ENCODE results near the gene EMP2.

The EMP2 gene

DNA sequence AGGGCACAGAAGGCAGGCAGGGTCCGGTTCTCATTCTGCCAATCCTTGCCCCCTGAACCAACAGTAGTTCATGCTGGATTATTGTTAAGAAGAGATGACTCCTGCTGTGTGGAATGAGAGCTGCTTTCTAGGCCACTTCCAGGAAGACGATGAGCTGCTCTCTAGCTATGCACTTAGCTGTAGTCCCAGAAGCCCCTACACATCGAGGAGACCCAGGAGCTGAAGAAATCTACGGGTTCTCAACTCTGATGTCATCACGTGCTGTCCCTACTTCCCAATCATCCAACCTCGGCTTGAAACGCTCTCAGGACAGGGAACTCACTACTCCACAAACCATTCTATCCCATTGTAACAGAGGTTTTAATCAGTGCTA, 29.0 kb upstream of the EMP2 start:
- H3K27ac ChIP-seq (ENCODE audit: low read depth in 2 of 2, low read length in 2 of 2) = no peak overlapping the region
- peaks cover 6 to 10% of the 10 kb centered on the region in 2 donors for H3K4me1 ChIP-seq (ENCODE audit: control insufficient read depth in 2 of 2, insufficient read depth in 2 of 2, low read length in 2 of 2)

GRCh38 chr16:10608687-10609401, 28.4 kb upstream of the EMP2 start:
- Histone ChIP-seq H3K4me1 (ENCODE audit: control insufficient read depth in 2 of 2, insufficient read depth in 2 of 2, low read length in 2 of 2) (peaks cover 6 to 10% of the 10 kb centered on the region in 2 donors), H3K27me3 (ENCODE audit: control insufficient read depth in 2 of 2, insufficient read depth in 2 of 2, low read length in 2 of 2) (no peaks in the 10 kb centered on the region), H3K4me3 (ENCODE audit: low read length in 2 of 2) (no peak overlapping the region), H3K27ac (ENCODE audit: low read depth in 2 of 2, low read length in 2 of 2) (no peak overlapping the region), H3K9ac (ENCODE audit: low read depth in 1 of 2, low read length in 2 of 2) (no peak overlapping the region), H3K9me3 (ENCODE audit: control insufficient read depth in 2 of 2, low read length in 2 of 2) (no peaks in the 10 kb centered on the region), H3K36me3 (ENCODE audit: control insufficient read depth in 2 of 2, insufficient read depth in 2 of 2, low read length in 2 of 2) (no peaks in the 10 kb centered on the region)

More for the DNA sequence above, 29.0 kb upstream of the EMP2 start:
- Histone ChIP-seq H3K9ac (ENCODE audit: low read depth in 1 of 2, low read length in 2 of 2) (no peak overlapping the region), H3K36me3 (ENCODE audit: control insufficient read depth in 2 of 2, insufficient read depth in 2 of 2, low read length in 2 of 2) (no peaks in the 10 kb centered on the region), H3K4me3 (ENCODE audit: low read length in 2 of 2) (no peak overlapping the region), H3K9me3 (ENCODE audit: control insufficient read depth in 2 of 2, low read length in 2 of 2) (no peaks in the 10 kb centered on the region), H3K27me3 (ENCODE audit: control insufficient read depth in 2 of 2, insufficient read depth in 2 of 2, low read length in 2 of 2) (no peaks in the 10 kb centered on the region)

- no peak overlapping the region for H3K9ac ChIP-seq (ENCODE audit: low read depth in 1 of 2, low read length in 2 of 2)
- H3K27me3 ChIP-seq (ENCODE audit: control insufficient read depth in 2 of 2, insufficient read depth in 2 of 2, low read length in 2 of 2) = no peaks in the 10 kb centered on the region
- H3K4me1 ChIP-seq (ENCODE audit: control insufficient read depth in 2 of 2, insufficient read depth in 2 of 2, low read length in 2 of 2) = peaks cover 6 to 10% of the 10 kb centered on the region in 2 donors
- H3K9me3 ChIP-seq (ENCODE audit: control insufficient read depth in 2 of 2, low read length in 2 of 2) = no peaks in the 10 kb centered on the region
- H3K36me3 ChIP-seq (ENCODE audit: control insufficient read depth in 2 of 2, insufficient read depth in 2 of 2, low read length in 2 of 2) = no peaks in the 10 kb centered on the region
- H3K27ac ChIP-seq (ENCODE audit: low read depth in 2 of 2, low read length in 2 of 2) = no peak overlapping the region
- no peak overlapping the region for H3K4me3 ChIP-seq (ENCODE audit: low read length in 2 of 2)
Measured at GRCh38 chr16:10607157-10607556, 26.8 kb upstream of the EMP2 start.

GRCh38 chr16:10606607-10607006, 26.2 kb upstream of the EMP2 start:
- Histone ChIP-seq H3K9me3 (ENCODE audit: control insufficient read depth in 2 of 2, low read length in 2 of 2) (no peaks in the 10 kb centered on the region), H3K9ac (ENCODE audit: low read depth in 1 of 2, low read length in 2 of 2) (no peak overlapping the region), H3K36me3 (ENCODE audit: control insufficient read depth in 2 of 2, insufficient read depth in 2 of 2, low read length in 2 of 2) (no peaks in the 10 kb centered on the region), H3K4me1 (ENCODE audit: control insufficient read depth in 2 of 2, insufficient read depth in 2 of 2, low read length in 2 of 2) (peaks cover 6 to 14% of the 10 kb centered on the region in 2 donors), H3K27me3 (ENCODE audit: control insufficient read depth in 2 of 2, insufficient read depth in 2 of 2, low read length in 2 of 2) (no peaks in the 10 kb centered on the region), H3K4me3 (ENCODE audit: low read length in 2 of 2) (no peak overlapping the region), H3K27ac (ENCODE audit: low read depth in 2 of 2, low read length in 2 of 2) (no peak overlapping the region)

GRCh38 chr16:10605636-10606035, 25.2 kb upstream of the EMP2 start:
- no peak overlapping the region for H3K4me3 ChIP-seq (ENCODE audit: low read length in 2 of 2)
- no peak overlapping the region for H3K27ac ChIP-seq (ENCODE audit: low read depth in 2 of 2, low read length in 2 of 2)
- H3K36me3 ChIP-seq (ENCODE audit: control insufficient read depth in 2 of 2, insufficient read depth in 2 of 2, low read length in 2 of 2) = no peaks in the 10 kb centered on the region
- no peaks in the 10 kb centered on the region for H3K27me3 ChIP-seq (ENCODE audit: control insufficient read depth in 2 of 2, insufficient read depth in 2 of 2, low read length in 2 of 2)
- peaks cover 14 to 16% of the 10 kb centered on the region in 2 donors for H3K4me1 ChIP-seq (ENCODE audit: control insufficient read depth in 2 of 2, insufficient read depth in 2 of 2, low read length in 2 of 2)
- H3K9ac ChIP-seq (ENCODE audit: low read depth in 1 of 2, low read length in 2 of 2) = no peak overlapping the region
- H3K9me3 ChIP-seq (ENCODE audit: control insufficient read depth in 2 of 2, low read length in 2 of 2) = no peaks in the 10 kb centered on the region

GRCh38 chr16:10601444-10602408, 21.3 kb upstream of the EMP2 start:
- Histone ChIP-seq H3K36me3 (ENCODE audit: control insufficient read depth in 2 of 2, insufficient read depth in 2 of 2, low read length in 2 of 2) (no peaks in the 10 kb centered on the region), H3K27me3 (ENCODE audit: control insufficient read depth in 2 of 2, insufficient read depth in 2 of 2, low read length in 2 of 2) (no peaks in the 10 kb centered on the region), H3K4me1 (ENCODE audit: control insufficient read depth in 2 of 2, insufficient read depth in 2 of 2, low read length in 2 of 2) (peaks cover 30 to 40% of the 10 kb centered on the region in 2 donors), H3K9me3 (ENCODE audit: control insufficient read depth in 2 of 2, low read length in 2 of 2) (no peaks in the 10 kb centered on the region), H3K9ac (ENCODE audit: low read depth in 1 of 2, low read length in 2 of 2) (peak overlapping the region in 1 of 2 donors; percentile 8), H3K4me3 (ENCODE audit: low read length in 2 of 2) (no peak overlapping the region), H3K27ac (ENCODE audit: low read depth in 2 of 2, low read length in 2 of 2) (peak overlapping the region in 1 of 2 donors; percentile 21)

DNA sequence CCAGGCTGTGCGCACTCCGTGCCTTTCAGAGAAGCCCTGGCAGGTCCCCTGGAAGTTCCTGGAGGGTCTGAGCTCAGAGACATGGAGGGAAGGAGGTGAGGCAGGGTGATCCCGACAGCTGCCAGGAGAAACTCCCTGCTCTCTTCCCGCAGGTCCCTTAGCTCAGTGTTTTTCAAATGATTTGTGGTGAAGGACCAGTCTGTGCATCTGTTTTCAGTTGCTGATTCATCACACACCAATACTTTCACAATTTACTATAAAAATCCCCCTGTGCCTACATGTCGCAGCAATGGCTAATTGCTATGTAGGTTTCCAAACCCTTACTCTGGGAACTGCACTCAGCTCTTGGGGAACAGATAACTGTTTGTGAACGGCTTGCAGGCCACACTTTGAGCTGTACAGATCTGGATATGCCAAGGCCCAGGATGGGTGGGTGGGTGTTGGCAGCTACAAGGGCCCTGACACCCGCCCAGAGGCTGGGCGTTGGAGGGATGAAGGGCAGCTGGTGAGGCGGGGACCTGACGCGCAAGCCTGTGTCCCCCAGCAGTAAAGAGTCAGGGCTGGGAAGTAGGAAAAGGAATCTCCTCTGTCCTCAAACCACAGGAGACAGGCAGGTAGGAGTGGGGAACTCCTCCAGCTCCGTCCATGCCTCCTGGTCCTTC, 20.5 kb upstream of the EMP2 start:
- Histone ChIP-seq H3K36me3 (ENCODE audit: control insufficient read depth in 2 of 2, insufficient read depth in 2 of 2, low read length in 2 of 2) (no peaks in the 10 kb centered on the region), H3K9ac (ENCODE audit: low read depth in 1 of 2, low read length in 2 of 2) (no peak overlapping the region), H3K4me1 (ENCODE audit: control insufficient read depth in 2 of 2, insufficient read depth in 2 of 2, low read length in 2 of 2) (peaks cover 30 to 42% of the 10 kb centered on the region in 2 donors), H3K27ac (ENCODE audit: low read depth in 2 of 2, low read length in 2 of 2) (peak overlapping the region in 1 of 2 donors; percentile 21), H3K9me3 (ENCODE audit: control insufficient read depth in 2 of 2, low read length in 2 of 2) (no peaks in the 10 kb centered on the region), H3K4me3 (ENCODE audit: low read length in 2 of 2) (no peak overlapping the region), H3K27me3 (ENCODE audit: control insufficient read depth in 2 of 2, insufficient read depth in 2 of 2, low read length in 2 of 2) (no peaks in the 10 kb centered on the region)

- Histone ChIP-seq H3K4me1 (ENCODE audit: control insufficient read depth in 2 of 2, insufficient read depth in 2 of 2, low read length in 2 of 2) (peaks cover 33 to 42% of the 10 kb centered on the region in 2 donors), H3K27me3 (ENCODE audit: control insufficient read depth in 2 of 2, insufficient read depth in 2 of 2, low read length in 2 of 2) (no peaks in the 10 kb centered on the region), H3K27ac (ENCODE audit: low read depth in 2 of 2, low read length in 2 of 2) (peak overlapping the region; percentile 87 to 92), H3K4me3 (ENCODE audit: low read length in 2 of 2) (no peak overlapping the region), H3K36me3 (ENCODE audit: control insufficient read depth in 2 of 2, insufficient read depth in 2 of 2, low read length in 2 of 2) (no peaks in the 10 kb centered on the region), H3K9ac (ENCODE audit: low read depth in 1 of 2, low read length in 2 of 2) (peak overlapping the region; percentile 9 to 41), H3K9me3 (ENCODE audit: control insufficient read depth in 2 of 2, low read length in 2 of 2) (no peaks in the 10 kb centered on the region)
Measured at GRCh38 chr16:10599626-10600025, 19.2 kb upstream of the EMP2 start.

DNA sequence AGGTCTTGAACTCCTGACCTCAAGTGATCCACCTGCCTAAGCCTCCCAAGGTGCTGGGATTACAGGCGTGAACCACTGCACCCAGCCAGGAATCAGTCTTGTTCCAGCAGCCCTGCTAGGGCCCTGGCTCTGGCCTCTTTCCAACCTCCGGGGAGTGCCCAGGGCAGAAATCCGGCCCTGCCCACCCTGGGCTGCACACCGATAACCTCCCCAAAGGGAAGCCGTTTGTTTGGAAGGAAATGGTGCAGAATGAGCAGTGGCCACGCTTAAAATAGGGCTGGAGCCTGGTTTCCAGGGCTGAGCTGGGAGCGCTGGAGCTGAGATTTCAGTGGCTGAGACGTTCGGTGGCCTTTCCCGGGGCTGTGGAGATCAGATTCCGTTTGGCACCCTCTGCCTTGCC, 17.8 kb upstream of the EMP2 start:
- Histone ChIP-seq H3K27ac (ENCODE audit: low read depth in 2 of 2, low read length in 2 of 2) (peak overlapping the region; percentile 87 to 92), H3K27me3 (ENCODE audit: control insufficient read depth in 2 of 2, insufficient read depth in 2 of 2, low read length in 2 of 2) (no peaks in the 10 kb centered on the region), H3K4me1 (ENCODE audit: control insufficient read depth in 2 of 2, insufficient read depth in 2 of 2, low read length in 2 of 2) (peaks cover 36 to 48% of the 10 kb centered on the region in 2 donors), H3K9me3 (ENCODE audit: control insufficient read depth in 2 of 2, low read length in 2 of 2) (no peaks in the 10 kb centered on the region), H3K4me3 (ENCODE audit: low read length in 2 of 2) (no peak overlapping the region), H3K9ac (ENCODE audit: low read depth in 1 of 2, low read length in 2 of 2) (peak overlapping the region in 1 of 2 donors; percentile 45), H3K36me3 (ENCODE audit: control insufficient read depth in 2 of 2, insufficient read depth in 2 of 2, low read length in 2 of 2) (no peaks in the 10 kb centered on the region)
